ENCODE measurements around the gene MRPL54.

DNA sequence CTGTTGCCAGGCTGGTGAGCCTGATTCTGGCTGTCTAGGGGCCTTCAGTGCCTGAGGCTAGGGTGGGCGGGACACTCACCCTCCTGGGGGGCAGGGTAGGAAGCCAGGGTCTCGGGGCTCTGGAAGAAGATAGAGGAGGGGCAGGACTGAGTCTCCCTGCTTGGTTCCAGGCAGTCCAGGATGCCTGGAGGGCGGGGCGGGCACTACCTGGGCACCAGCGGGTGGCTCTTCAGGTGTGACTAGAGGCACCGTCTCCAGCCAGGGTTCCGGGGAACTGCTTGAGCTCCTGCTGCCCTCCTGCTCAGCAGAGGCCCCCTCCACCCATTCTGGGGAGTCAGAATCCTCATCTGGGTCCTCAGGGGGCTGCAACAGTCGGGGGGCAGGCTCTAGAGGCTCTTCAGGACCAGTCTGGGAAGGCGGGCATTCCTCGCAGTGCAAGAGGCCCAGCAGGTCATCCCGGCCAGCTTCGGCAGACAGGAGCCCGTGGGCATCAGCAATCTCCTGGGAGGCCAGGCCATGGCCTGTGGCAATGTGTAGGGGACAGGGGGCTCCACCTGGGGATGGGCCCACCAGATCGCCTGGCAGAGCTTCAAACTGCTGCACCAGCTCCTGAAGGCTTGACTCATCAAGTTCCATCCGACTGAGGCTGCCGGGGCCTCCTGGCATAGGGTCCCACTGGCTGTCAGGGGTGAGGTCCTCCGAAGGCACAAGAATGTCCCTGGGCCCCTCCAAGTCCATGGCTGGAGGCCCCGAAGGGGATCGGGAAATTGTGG is 2.8 kb upstream of the MRPL54 start:
- TF ChIP-seq EZH2phosphoT487 (IDR thresholded peaks at IDR 0.05; ENCODE audit: low read depth), result no peak
- TF ChIP-seq, protein P1, sequence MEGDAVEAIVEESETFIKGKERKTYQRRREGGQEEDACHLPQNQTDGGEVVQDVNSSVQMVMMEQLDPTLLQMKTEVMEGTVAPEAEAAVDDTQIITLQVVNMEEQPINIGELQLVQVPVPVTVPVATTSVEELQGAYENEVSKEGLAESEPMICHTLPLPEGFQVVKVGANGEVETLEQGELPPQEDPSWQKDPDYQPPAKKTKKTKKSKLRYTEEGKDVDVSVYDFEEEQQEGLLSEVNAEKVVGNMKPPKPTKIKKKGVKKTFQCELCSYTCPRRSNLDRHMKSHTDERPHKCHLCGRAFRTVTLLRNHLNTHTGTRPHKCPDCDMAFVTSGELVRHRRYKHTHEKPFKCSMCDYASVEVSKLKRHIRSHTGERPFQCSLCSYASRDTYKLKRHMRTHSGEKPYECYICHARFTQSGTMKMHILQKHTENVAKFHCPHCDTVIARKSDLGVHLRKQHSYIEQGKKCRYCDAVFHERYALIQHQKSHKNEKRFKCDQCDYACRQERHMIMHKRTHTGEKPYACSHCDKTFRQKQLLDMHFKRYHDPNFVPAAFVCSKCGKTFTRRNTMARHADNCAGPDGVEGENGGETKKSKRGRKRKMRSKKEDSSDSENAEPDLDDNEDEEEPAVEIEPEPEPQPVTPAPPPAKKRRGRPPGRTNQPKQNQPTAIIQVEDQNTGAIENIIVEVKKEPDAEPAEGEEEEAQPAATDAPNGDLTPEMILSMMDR (IDR thresholded peaks at IDR 0.05; ENCODE audit: low read depth, low read length), result no peak
